HAP-1 (cell line): Measurements from ENCODE around the gene TRIM6.
"Not testable (repeated sequence)": the region's sequence is repeated elsewhere in the genome, so short reads cannot be mapped to it uniquely, and the experiment has no call there.

Source experiments
- DNase-seq, 2 experiments: peaks; one replicate each; pipeline ENCODE4 v3.0.0-alpha.2; 2016 to 2020; ENCODE audit warnings: low spot score in 2 of 2
- H3K27me3 ChIP-seq: fragments of 250-450 bp; sonication (Bioruptor Pico); 2 replicates; pipeline ENCODE4 v1.5.1; 2020; ENCODE audit warnings: low read depth, mild to moderate bottlenecking, moderate library complexity
- H3K36me3 ChIP-seq: fragments of 250-450 bp; sonication (Bioruptor Pico); replicated peaks from 2 replicates; pipeline ENCODE4 v1.5.1; 2020; ENCODE audit warnings: mild to moderate bottlenecking
- H3K4me1 ChIP-seq: fragments of 250-450 bp; sonication (Bioruptor Pico); 2 replicates; pipeline ENCODE4 v1.5.1; 2020; ENCODE audit warnings: mild to moderate bottlenecking
- H3K4me3 ChIP-seq: fragments of 250-450 bp; sonication (Bioruptor Pico); 2 replicates; pipeline ENCODE4 v1.5.1; 2020; ENCODE audit warnings: mild to moderate bottlenecking, moderate library complexity
- H3K9me3 ChIP-seq: fragments of 250-450 bp; sonication (Bioruptor Pico); 2 replicates; pipeline ENCODE4 v1.5.1; 2020; ENCODE audit warnings: mild to moderate bottlenecking, moderate library complexity
- in situ Hi-C: fragments of 300-500 bp; cut with MboI; formaldehyde crosslinking; loops from 3 replicates; pipeline ENCODE4 v1.14.3; 2020; ENCODE audit warnings: low sequenced_read_pairs, inconsistent platforms, mixed read lengths

The TRIM6 gene

DNA sequence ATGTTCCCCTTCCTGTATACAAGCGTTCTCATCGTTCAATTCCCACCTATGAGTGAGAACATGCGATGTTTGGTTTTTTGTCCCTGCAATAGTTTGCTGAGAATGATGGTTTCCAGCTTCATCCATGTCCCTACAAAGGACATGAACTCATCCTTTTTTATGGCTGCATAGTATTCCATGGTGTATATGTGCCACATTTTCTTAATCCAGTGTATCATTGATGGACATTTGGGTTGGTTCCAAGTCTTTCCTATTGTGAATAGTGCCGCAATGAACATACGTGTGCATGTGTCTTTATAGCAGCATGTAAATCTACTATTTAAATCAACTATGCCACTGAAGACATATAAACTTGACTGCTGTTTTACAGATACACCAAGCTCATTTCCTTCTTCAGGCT lies 12.0 kb upstream of the TRIM6 start:
- H3K36me3 ChIP-seq, DNase-seq, H3K9me3 ChIP-seq, in situ Hi-C loops, H3K4me3 ChIP-seq, H3K4me1 ChIP-seq, H3K27me3 ChIP-seq: not testable (repeated sequence)

GRCh38 chr11:5589906-5590305 lies 6.5 kb upstream of the TRIM6 start:
- H3K27me3 ChIP-seq, in situ Hi-C loops: not testable (repeated sequence)

DNA sequence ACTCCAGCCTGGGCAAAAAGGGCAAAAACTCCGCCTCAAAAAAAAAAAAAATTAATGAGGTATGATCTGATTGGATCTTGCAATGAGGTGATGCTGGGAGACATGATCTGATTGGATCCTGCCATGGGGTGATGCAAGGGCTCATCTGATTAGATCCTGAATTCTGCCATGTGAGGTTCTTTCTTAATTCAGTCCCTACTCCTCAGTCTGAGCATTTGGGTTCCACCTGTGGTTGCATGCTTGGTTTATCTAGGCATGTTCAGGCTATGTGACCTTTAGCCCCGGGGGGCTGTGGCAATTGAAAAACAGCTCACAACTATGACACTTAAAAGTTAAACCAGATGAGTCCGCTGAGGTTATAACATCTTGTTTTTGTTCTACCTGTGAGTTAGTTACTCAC lies 4.8 kb upstream of the TRIM6 start:
- no peaks in the 10 kb centered on the region for H3K9me3 ChIP-seq
- no peaks in the 10 kb centered on the region for H3K36me3 ChIP-seq
- no peaks in the 10 kb centered on the region; the same call in 1 of the 2 replicates for H3K4me1 ChIP-seq
- H3K4me3 ChIP-seq: no peak overlapping the region
- H3K27me3 ChIP-seq: no peaks in the 10 kb centered on the region
- no peak for DNase-seq
- in situ Hi-C loops: no loop called here

More at GRCh38 chr11:5589906-5590305, 6.5 kb upstream of the TRIM6 start:
- DNase-seq, H3K4me1 ChIP-seq, H3K4me3 ChIP-seq, H3K36me3 ChIP-seq, H3K9me3 ChIP-seq: not testable (repeated sequence)

GRCh38 chr11:5592615-5593014 lies 3.8 kb upstream of the TRIM6 start:
- H3K9me3 ChIP-seq: no peaks in the 10 kb centered on the region
- in situ Hi-C loops: no loop called here
- H3K36me3 ChIP-seq: no peaks in the 10 kb centered on the region
- H3K27me3 ChIP-seq: no peaks in the 10 kb centered on the region
- no peak overlapping the region for H3K4me3 ChIP-seq
- no peaks in the 10 kb centered on the region; the same call in none of the 2 replicates for H3K4me1 ChIP-seq
- no peak for DNase-seq

DNA sequence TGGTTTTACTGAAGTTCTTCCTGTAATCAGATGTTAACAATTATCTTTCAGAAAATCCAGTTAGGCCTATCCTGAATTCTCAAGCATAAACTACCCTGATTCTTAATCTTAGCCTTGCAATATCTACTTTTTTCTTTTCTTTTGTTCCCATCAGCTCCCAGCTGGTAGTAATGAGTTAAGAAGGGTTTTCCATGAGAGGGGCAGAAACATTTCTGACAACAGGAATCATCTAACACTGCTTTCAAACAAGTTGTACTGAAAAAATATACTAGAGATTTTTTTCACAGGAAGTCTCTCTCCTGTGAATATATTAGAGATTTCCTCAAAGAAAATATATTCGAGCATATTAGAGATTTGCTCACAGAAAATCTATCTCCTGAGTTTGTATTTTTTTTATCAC lies 3.3 kb upstream of the TRIM6 start:
- Histone ChIP-seq H3K36me3 (no peaks in the 10 kb centered on the region), H3K4me3 (no peak overlapping the region), H3K4me1 (no peaks in the 10 kb centered on the region; the same call in none of the 2 replicates), H3K9me3 (no peaks in the 10 kb centered on the region), H3K27me3 (no peaks in the 10 kb centered on the region)
- DNase-seq: no peak
- in situ Hi-C loops: no loop called here

DNA sequence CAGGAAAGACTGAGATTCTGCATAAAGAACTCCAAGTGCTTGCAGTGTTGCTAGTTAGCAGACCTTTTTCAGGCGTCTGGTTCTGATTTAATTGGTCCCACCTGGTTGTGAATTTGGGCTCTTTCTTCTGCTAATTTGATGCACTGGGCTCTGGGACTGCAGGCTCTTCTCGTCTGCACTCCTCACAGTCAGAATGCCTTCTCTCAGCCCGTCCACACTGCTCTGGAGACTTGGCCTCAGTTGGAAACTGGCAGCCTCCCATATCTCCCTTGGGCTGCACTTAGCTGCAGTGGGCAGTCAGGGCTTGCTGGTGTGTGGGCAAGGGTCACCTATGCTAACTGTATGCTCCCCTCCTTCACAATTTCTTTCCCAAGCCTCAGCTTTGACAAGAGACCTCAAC lies 1.5 kb downstream of the TRIM6 start:
- in situ Hi-C loops: no loop called here
- DNase-seq: no peak
- Histone ChIP-seq H3K4me1 (no peaks in the 10 kb centered on the region; the same call in none of the 2 replicates), H3K9me3 (no peaks in the 10 kb centered on the region), H3K4me3 (peak overlapping the region; percentile 50), H3K36me3 (no peaks in the 10 kb centered on the region), H3K27me3 (no peaks in the 10 kb centered on the region)

GRCh38 chr11:5600374-5600851 lies 4.0 kb downstream of the TRIM6 start:
- in situ Hi-C loops: loop anchor here (10.0 kb wide), 1 partner anchor 94 kb away; no protein-coding TSS in a partner anchor
- DNase-seq: peak; percentile 78 to 80

DNA sequence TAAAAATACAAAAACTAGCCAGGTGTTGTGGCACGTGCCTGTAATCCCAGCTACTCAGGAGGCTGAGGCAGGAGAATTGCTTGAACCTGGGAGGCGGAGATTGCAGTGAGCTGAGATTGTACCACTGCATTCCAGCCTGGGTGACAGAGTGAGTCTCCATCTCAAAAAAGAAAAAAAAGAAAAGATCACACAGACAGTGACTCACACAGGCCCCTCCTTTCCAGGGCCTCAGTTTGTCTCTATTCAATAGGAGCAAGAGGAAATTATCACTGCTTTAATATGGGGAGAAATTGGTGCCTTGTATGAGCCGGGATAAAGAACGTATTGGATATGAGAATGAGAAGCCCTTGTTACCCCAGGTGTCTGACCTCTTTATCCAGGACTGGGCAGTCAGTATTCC lies 6.4 kb downstream of the TRIM6 start:
- H3K9me3 ChIP-seq: not testable (repeated sequence)
- in situ Hi-C loops: loop anchor here (10.0 kb wide), 1 partner anchor 92 kb away; no protein-coding TSS in a partner anchor

More at GRCh38 chr11:5600374-5600851, 4.0 kb downstream of the TRIM6 start:
- H3K36me3 ChIP-seq: no peaks in the 10 kb centered on the region
- no peaks in the 10 kb centered on the region for H3K27me3 ChIP-seq
- H3K4me1 ChIP-seq: no peaks in the 10 kb centered on the region; the same call in none of the 2 replicates
- no peak overlapping the region for H3K4me3 ChIP-seq
- H3K9me3 ChIP-seq: no peaks in the 10 kb centered on the region

DNA sequence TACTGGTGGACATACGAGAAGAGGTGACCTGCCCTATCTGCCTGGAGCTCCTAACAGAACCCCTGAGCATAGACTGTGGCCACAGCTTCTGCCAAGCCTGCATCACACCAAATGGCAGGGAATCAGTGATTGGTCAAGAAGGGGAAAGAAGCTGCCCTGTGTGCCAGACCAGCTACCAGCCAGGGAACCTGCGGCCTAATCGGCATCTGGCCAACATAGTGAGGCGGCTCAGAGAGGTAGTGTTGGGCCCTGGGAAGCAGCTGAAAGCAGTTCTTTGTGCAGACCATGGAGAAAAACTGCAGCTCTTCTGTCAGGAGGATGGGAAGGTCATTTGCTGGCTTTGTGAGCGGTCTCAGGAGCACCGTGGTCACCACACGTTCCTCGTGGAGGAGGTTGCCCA lies 6.9 kb downstream of the TRIM6 start:
- peaks cover 4% of the 10 kb centered on the region; the same call in 1 of the 2 replicates for H3K4me1 ChIP-seq
- DNase-seq: no peak
- in situ Hi-C loops: loop anchor here (10.0 kb wide), 1 partner anchor 91 kb away; no protein-coding TSS in a partner anchor

More for the DNA sequence above, 6.4 kb downstream of the TRIM6 start:
- H3K27me3 ChIP-seq, H3K36me3 ChIP-seq, H3K4me3 ChIP-seq, H3K4me1 ChIP-seq, DNase-seq: not testable (repeated sequence)

DNA sequence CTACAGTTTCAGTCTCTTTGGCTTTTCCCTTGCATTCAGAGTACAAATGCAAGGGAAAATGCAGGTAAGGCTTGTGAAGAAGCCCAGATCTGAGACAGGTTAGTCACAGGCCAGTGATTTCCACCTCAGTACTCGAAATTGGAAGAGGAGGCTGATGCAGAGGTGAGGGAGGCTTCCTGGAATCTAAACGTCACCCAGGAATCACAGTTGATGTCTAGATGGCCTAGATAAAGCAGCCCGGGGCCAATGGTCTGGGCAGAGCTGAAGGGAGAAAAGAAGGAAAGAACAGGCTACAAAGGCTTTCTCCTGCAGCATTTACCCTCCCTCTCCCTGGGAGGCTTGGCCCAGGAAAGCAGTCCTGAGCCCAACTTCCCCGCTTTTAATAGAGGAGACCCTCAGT lies 8.5 kb downstream of the TRIM6 start:
- in situ Hi-C loops: loop anchor here (10.0 kb wide), 1 partner anchor 90 kb away; no protein-coding TSS in a partner anchor
- H3K4me1 ChIP-seq: peaks cover 4% of the 10 kb centered on the region; the same call in 1 of the 2 replicates
- H3K36me3 ChIP-seq: peaks cover 4% of the 10 kb centered on the region
- H3K27me3 ChIP-seq: no peaks in the 10 kb centered on the region
- no peak for DNase-seq
- H3K9me3 ChIP-seq: no peaks in the 10 kb centered on the region
- no peak overlapping the region for H3K4me3 ChIP-seq

More for the DNA sequence above, 6.9 kb downstream of the TRIM6 start:
- Histone ChIP-seq H3K27me3 (no peaks in the 10 kb centered on the region), H3K36me3 (peaks cover 4% of the 10 kb centered on the region), H3K9me3 (no peaks in the 10 kb centered on the region), H3K4me3 (no peak overlapping the region)

GRCh38 chr11:5605849-5606248 lies 9.4 kb downstream of the TRIM6 start:
- Histone ChIP-seq H3K36me3 (peaks cover 4% of the 10 kb centered on the region), H3K27me3 (no peaks in the 10 kb centered on the region), H3K4me1 (peaks cover 4% of the 10 kb centered on the region; the same call in 1 of the 2 replicates), H3K4me3 (no peak overlapping the region), H3K9me3 (no peaks in the 10 kb centered on the region)
- in situ Hi-C loops: loop anchor here (10.0 kb wide), 1 partner anchor 89 kb away; no protein-coding TSS in a partner anchor
- no peak for DNase-seq

DNA sequence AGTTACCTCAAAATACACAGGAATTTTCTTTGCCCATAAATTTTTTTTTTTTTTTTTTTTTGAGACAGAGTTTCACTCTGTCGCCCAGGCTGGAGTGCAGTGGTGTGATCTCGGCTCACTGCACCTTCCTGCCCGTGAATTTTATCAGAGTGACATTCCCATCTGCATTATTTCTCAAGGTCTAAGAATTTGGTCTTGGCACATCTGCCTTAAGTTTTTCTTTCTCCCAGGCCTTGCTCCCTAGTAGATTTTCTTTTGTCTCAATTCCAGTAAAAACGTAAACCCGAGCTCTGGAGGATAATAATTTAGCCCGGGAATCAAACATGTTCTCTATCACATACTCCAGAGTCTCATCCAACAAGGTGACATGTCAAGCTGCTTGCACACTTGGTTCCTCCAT lies 12.4 kb downstream of the TRIM6 start:
- Histone ChIP-seq H3K27me3 (no peaks in the 10 kb centered on the region), H3K36me3 (peaks cover 4% of the 10 kb centered on the region)
- in situ Hi-C loops: loop anchor here (10.0 kb wide), 1 partner anchor 86 kb away; no protein-coding TSS in a partner anchor

GRCh38 chr11:5610446-5610845 lies 14.0 kb downstream of the TRIM6 start:
- peaks cover 4% of the 10 kb centered on the region for H3K36me3 ChIP-seq
- in situ Hi-C loops: no loop called here

More for the DNA sequence above, 12.4 kb downstream of the TRIM6 start:
- H3K4me1 ChIP-seq: peaks cover 4% of the 10 kb centered on the region; the same call in 1 of the 2 replicates
- H3K4me3 ChIP-seq: no peak overlapping the region
- DNase-seq: no peak
- no peaks in the 10 kb centered on the region for H3K9me3 ChIP-seq

GRCh38 chr11:5611627-5612026 lies 15.2 kb downstream of the TRIM6 start:
- in situ Hi-C loops: no loop called here
- no peak for DNase-seq

More at GRCh38 chr11:5610446-5610845, 14.0 kb downstream of the TRIM6 start:
- Histone ChIP-seq H3K4me1 (peaks cover 4% of the 10 kb centered on the region; the same call in 1 of the 2 replicates), H3K27me3 (no peaks in the 10 kb centered on the region), H3K4me3 (no peak overlapping the region), H3K9me3 (no peaks in the 10 kb centered on the region)
- DNase-seq: no peak

More at GRCh38 chr11:5611627-5612026, 15.2 kb downstream of the TRIM6 start:
- no peaks in the 10 kb centered on the region for H3K4me1 ChIP-seq
- H3K4me3 ChIP-seq: no peak overlapping the region
- H3K36me3 ChIP-seq: peaks cover 4% of the 10 kb centered on the region
- no peaks in the 10 kb centered on the region for H3K27me3 ChIP-seq
- H3K9me3 ChIP-seq: no peaks in the 10 kb centered on the region
